ENCODE measurements around the gene SRRM4.

DNA sequence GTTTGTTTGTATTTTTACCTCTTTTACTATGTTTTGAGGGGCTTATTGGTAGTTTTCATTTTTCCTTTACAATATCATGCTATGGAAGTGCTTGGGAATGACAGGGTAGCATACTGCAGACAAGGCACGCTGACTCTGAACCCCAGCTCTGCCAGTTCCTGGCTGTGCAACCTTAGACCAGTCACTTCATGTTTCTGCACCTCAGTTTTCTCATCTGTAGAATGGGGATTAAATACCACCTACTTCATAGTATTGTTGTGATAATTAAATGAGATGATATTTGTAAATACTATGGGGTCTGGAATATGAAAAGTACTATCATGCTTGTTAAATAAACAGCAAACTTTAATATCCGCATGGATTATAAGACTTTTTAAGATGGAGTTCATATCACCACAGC lies 35.4 kb downstream of the SRRM4 start:
- TF ChIP-seq, protein P1, sequence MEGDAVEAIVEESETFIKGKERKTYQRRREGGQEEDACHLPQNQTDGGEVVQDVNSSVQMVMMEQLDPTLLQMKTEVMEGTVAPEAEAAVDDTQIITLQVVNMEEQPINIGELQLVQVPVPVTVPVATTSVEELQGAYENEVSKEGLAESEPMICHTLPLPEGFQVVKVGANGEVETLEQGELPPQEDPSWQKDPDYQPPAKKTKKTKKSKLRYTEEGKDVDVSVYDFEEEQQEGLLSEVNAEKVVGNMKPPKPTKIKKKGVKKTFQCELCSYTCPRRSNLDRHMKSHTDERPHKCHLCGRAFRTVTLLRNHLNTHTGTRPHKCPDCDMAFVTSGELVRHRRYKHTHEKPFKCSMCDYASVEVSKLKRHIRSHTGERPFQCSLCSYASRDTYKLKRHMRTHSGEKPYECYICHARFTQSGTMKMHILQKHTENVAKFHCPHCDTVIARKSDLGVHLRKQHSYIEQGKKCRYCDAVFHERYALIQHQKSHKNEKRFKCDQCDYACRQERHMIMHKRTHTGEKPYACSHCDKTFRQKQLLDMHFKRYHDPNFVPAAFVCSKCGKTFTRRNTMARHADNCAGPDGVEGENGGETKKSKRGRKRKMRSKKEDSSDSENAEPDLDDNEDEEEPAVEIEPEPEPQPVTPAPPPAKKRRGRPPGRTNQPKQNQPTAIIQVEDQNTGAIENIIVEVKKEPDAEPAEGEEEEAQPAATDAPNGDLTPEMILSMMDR (IDR thresholded peaks at IDR 0.05 in 4 of 5, conservative IDR thresholded peaks at IDR 0.05 in 1 of 5), result no peak
- TF ChIP-seq POLR2A (IDR thresholded peaks at IDR 0.05), result no peak
